ENCODE data around the gene SHF.

Gene SHF

GRCh38 chr15:45137703-45138102 lies 50.1 kb downstream of the SHF start:
- no peak for TF ChIP-seq CTCF (IDR thresholded peaks at IDR 0.05)

DNA sequence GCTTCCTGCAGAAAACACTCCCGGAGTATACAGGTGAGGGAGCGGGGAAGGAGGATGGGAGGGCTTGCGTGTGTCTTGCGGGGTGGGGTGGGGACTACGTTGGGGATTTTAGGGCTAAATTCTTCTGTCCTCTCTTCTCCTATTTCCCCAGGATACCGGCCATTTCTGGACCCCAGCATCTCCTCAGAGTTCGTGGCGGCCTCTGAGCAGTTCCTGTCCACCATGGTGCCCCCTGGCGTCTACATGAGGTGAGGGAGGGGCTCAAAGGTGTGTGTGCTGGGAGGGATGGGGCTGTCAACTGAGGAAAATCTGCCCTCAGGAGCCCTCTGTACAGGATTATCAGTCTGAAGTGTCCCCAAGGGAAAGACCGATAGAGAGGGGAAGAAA lies 51.4 kb downstream of the SHF start:
- TF ChIP-seq CTCF (IDR thresholded peaks at IDR 0.05), result no peak

- no peak for TF ChIP-seq CTCF (IDR thresholded peaks at IDR 0.05)
These were observed 52.8 kb downstream of the SHF start for GRCh38 chr15:45134682-45135604.

- TF ChIP-seq CTCF (IDR thresholded peaks at IDR 0.05), result no peak
These were observed 53.7 kb downstream of the SHF start for GRCh38 chr15:45134046-45134445.

DNA sequence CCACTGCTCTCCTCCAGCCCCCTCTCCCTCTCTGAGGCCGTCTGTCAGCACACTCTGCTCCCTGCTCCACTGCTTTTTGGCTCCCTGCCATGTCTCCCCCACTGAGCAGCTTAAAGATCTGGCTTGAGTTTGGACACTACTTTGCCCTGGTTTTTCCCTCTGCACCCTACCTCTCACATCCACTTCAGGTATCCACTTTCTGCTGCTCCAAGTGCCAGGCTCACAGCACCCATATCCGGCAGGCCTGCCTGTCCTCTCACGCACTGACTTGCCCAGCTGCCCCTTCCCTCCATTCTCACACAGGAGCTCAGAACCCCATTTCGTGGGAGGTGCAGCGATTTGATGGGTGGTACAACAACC lies 54.2 kb downstream of the SHF start:
- no peak for TF ChIP-seq CTCF (IDR thresholded peaks at IDR 0.05)

DNA sequence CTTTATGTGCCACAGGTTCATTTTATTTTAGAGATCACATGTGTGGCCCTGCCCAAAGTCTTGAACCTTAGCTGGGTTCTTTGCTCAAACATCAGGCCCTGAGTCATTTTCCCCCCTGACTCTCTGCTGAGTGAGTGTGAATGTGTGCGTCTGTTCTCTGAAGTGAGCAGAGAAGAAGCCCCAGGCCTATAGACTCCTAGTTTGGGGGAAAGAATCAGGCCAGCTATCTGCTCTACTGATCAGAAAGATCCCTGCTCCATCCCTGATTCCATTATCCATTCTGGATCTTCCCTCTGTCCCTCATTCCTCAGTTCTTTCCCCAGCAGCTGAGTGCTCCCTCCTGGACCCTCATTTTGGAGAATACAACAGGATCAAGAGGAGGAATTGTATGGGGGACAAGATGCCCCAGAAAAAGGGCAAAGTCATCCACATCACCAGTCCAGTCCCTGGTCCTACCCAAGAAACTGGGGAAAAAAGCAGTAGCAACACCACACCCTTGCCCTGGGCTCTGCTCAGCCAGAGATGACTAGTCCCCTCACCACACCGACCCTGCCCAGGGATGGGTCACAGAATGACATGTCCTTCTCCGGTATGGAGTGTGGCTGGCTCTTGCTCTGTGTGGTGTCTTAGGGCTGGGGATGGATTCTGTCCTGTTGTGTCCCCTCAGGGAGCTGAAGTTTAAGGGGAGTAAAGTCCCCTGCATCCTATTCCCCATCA lies 54.8 kb downstream of the SHF start:
- TF ChIP-seq CTCF (IDR thresholded peaks at IDR 0.05), result no peak

DNA sequence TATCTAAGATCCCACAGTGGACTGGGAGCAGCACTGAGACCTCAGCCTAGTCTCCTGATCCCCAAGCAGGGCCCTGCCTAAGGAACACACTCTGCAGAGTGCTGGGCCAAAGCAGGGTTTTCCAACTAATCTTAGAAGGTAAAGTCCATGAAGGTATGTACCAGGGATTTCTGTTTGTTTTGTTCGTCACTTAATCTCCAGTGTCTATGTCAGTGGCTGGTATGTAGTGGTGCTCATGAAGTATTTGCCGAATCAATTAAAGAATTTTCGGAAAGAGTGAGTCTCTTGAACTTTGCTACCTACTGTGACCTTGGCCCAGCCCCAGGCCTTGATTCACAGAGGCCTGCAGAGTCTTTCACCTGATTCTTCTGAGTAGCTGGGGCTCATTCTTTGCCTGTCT lies 56.3 kb downstream of the SHF start:
- TF ChIP-seq CTCF (IDR thresholded peaks at IDR 0.05), result no peak

Data from LNCAP (cell line).